ENCODE results near the gene PDGFD. TPM values are rescaled to one million over a fixed set of nuclear protein-coding genes. Genes with fewer than 3 reads are reported as not detected.
A peak's percentile ranks its signal among the peaks of the same experiment; 100 is the strongest.

The PDGFD gene
- total and polyA plus RNA-seq, 2 experiments from 2014 or later, result 100 to 105 TPM

- no peaks in the 10 kb centered on the region for H3K27me3 ChIP-seq
- no peaks in the 10 kb centered on the region for H3K9me3 ChIP-seq (ENCODE audit: low read depth)
- no peaks in the 10 kb centered on the region for H3K36me3 ChIP-seq
- peak in 1 of 2 donors; percentile 15 for DNase-seq (ENCODE audit: low read depth in 1 of 2, low spot score in 1 of 2)
- peak overlapping the region; percentile 25 for H3K4me3 ChIP-seq
- peaks cover 26% of the 10 kb centered on the region for H3K4me1 ChIP-seq (ENCODE audit: low read depth)
- peak overlapping the region; percentile 72 for H3K27ac ChIP-seq
- TF ChIP-seq, protein P1, sequence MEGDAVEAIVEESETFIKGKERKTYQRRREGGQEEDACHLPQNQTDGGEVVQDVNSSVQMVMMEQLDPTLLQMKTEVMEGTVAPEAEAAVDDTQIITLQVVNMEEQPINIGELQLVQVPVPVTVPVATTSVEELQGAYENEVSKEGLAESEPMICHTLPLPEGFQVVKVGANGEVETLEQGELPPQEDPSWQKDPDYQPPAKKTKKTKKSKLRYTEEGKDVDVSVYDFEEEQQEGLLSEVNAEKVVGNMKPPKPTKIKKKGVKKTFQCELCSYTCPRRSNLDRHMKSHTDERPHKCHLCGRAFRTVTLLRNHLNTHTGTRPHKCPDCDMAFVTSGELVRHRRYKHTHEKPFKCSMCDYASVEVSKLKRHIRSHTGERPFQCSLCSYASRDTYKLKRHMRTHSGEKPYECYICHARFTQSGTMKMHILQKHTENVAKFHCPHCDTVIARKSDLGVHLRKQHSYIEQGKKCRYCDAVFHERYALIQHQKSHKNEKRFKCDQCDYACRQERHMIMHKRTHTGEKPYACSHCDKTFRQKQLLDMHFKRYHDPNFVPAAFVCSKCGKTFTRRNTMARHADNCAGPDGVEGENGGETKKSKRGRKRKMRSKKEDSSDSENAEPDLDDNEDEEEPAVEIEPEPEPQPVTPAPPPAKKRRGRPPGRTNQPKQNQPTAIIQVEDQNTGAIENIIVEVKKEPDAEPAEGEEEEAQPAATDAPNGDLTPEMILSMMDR (IDR thresholded peaks at IDR 0.05; ENCODE audit: low read depth, low read length), result no peak
Measured at GRCh38 chr11:104152941-104153505, 10.9 kb downstream of the PDGFD start.

- H3K9me3 ChIP-seq (ENCODE audit: low read depth), result no peaks in the 10 kb centered on the region
- DNase-seq (ENCODE audit: low read depth in 1 of 2, low spot score in 1 of 2), result peak in 1 of 2 donors; percentile 43
- no peaks in the 10 kb centered on the region for H3K27me3 ChIP-seq
- H3K36me3 ChIP-seq, result no peaks in the 10 kb centered on the region
- peaks cover 29% of the 10 kb centered on the region for H3K4me1 ChIP-seq (ENCODE audit: low read depth)
- peak overlapping the region; percentile 72 for H3K27ac ChIP-seq
- TF ChIP-seq, protein P1 (IDR thresholded peaks at IDR 0.05; ENCODE audit: low read depth, low read length), result peak; percentile 32
- peak overlapping the region; percentile 25 for H3K4me3 ChIP-seq
Measured at GRCh38 chr11:104151404-104152204, 12.3 kb downstream of the PDGFD start.

DNA sequence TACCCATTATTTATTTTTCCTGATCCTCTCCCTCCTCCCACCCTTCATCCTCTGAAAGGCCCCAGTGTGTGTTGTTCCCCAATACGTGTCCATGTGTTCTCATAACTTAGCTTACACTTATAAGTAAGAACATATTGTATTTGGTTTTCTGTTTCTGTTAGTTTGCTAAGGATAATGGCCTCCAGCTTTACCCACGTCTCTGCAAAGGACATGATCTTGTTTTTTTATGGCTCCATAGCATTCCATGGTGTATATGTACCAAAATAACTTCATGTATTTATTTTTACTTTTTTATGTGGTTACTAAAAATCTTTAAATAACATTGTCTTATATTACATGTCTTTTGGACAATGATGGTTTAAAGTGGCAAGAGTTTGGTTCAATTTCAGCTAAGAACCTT lies 15.2 kb downstream of the PDGFD start:
- Histone ChIP-seq H3K27me3 (no peaks in the 10 kb centered on the region), H3K9me3 (ENCODE audit: low read depth) (no peaks in the 10 kb centered on the region), H3K36me3 (no peaks in the 10 kb centered on the region), H3K4me3 (no peak overlapping the region), H3K27ac (no peak overlapping the region), H3K4me1 (ENCODE audit: low read depth) (peaks cover 21% of the 10 kb centered on the region)
- DNase-seq (ENCODE audit: low read depth in 1 of 2, low spot score in 1 of 2), result no peak
- TF ChIP-seq, protein P1 (IDR thresholded peaks at IDR 0.05; ENCODE audit: low read depth, low read length), result no peak

DNA sequence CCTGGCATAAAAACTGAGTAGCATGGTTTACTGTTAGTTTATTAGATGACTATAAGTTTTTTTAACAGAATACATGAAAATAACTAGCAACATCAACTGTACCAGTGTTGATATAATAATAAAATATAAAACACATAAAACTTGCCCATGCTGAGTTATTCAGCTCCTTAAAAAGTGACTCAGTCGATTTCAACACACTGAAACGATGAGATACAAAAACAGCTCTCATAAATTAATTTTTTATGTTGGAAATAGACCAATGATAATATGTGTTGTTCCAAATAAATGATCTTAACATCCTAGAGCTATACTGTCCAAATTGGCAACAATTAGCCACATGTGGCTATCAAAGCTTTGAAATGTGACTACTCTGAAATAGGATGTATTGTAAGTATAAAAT lies 15.9 kb downstream of the PDGFD start:
- TF ChIP-seq, protein P1 (IDR thresholded peaks at IDR 0.05; ENCODE audit: low read depth, low read length), result no peak
- no peaks in the 10 kb centered on the region for H3K36me3 ChIP-seq
- no peak overlapping the region for H3K4me3 ChIP-seq
- peak in 1 of 2 donors; percentile 64 for DNase-seq (ENCODE audit: low read depth in 1 of 2, low spot score in 1 of 2)
- no peaks in the 10 kb centered on the region for H3K27me3 ChIP-seq
- no peak overlapping the region for H3K27ac ChIP-seq
- peaks cover 15% of the 10 kb centered on the region for H3K4me1 ChIP-seq (ENCODE audit: low read depth)
- H3K9me3 ChIP-seq (ENCODE audit: low read depth), result no peaks in the 10 kb centered on the region

GRCh38 chr11:104146943-104147342 lies 17.0 kb downstream of the PDGFD start:
- DNase-seq (ENCODE audit: low read depth in 1 of 2, low spot score in 1 of 2), result no peak
- no peak overlapping the region for H3K27ac ChIP-seq
- TF ChIP-seq, protein P1 (IDR thresholded peaks at IDR 0.05; ENCODE audit: low read depth, low read length), result no peak
- H3K36me3 ChIP-seq, result no peaks in the 10 kb centered on the region
- no peaks in the 10 kb centered on the region for H3K9me3 ChIP-seq (ENCODE audit: low read depth)
- no peaks in the 10 kb centered on the region for H3K27me3 ChIP-seq
- no peak overlapping the region for H3K4me3 ChIP-seq
- peaks cover 5% of the 10 kb centered on the region for H3K4me1 ChIP-seq (ENCODE audit: low read depth)

Data from cardiac muscle cell (in vitro differentiated cells and primary cell).